WTC11 (cell line): ENCODE measurements around the gene NUP50. TPM values are rescaled to one million over a fixed set of nuclear protein-coding genes. Genes with fewer than 3 reads are reported as not detected.

ENCODE experiments used
- ATAC-seq: fragments of 200-7000 bp; cut with Tn5 transposase; 2 replicates; pipeline ENCODE4 v1.10.0; 2021; ENCODE audit warnings: mild to moderate bottlenecking, moderate library complexity
- CTCF ChIA-PET: fragments of 300-600 bp; sonication (Branson Sonifier 250); formaldehyde crosslinking; loops from one replicate; lab custom pipeline; 2021; ENCODE audit warnings: antibody characterized with exemption; lab: Charles Lee
- POLR2A ChIA-PET: fragments of 350-600 bp; sonication (Branson Sonifier 250); formaldehyde crosslinking; loops from one replicate; lab custom pipeline; 2021; ENCODE audit warnings: antibody characterized with exemption; lab: Charles Lee
- DNase-seq: peaks from one replicate; pipeline ENCODE4 v3.0.0; 2021; ENCODE audit warnings: low spot score
- H3K27ac Mint-ChIP-seq: 2 replicates; pipeline ENCODE4 v1.8.0; 2021; ENCODE audit warnings: mixed read lengths
- H3K27me3 Mint-ChIP-seq: 2 replicates; pipeline ENCODE4 v1.8.0; 2021; ENCODE audit warnings: low read depth, mild to moderate bottlenecking, moderate library complexity, mixed read lengths
- H3K36me3 Mint-ChIP-seq: 2 replicates; pipeline ENCODE4 v1.8.0; 2021; ENCODE audit warnings: mixed read lengths
- H3K4me1 Mint-ChIP-seq: 2 replicates; pipeline ENCODE4 v1.8.0; 2022; ENCODE audit warnings: mixed read lengths
- H3K4me3 Mint-ChIP-seq: 2 replicates; pipeline ENCODE4 v1.8.0; 2021; ENCODE audit warnings: mild to moderate bottlenecking, moderate library complexity, mixed read lengths
- H3K9me3 Mint-ChIP-seq: 2 replicates; pipeline ENCODE4 v1.8.0; 2021; ENCODE audit warnings: mixed read lengths
- CREM ChIP-seq: sonication (generic); formaldehyde crosslinking; IDR thresholded peaks from 2 replicates; pipeline ENCODE4 v1.8.1; 2022; ENCODE audit warnings: mild to moderate bottlenecking, missing genetic modification reagents, moderate library complexity
- ESRRA ChIP-seq: sonication (generic); formaldehyde crosslinking; IDR thresholded peaks from 2 replicates; pipeline ENCODE4 v1.8.1; 2022; ENCODE audit warnings: mild to moderate bottlenecking, missing genetic modification reagents, borderline replicate concordance
- FOXP1 ChIP-seq: sonication (generic); formaldehyde crosslinking; IDR thresholded peaks from 2 replicates; pipeline ENCODE4 v1.8.0; 2022; ENCODE audit warnings: missing genetic modification reagents, mild to moderate bottlenecking, moderate library complexity, borderline replicate concordance
- HMGA2 ChIP-seq: fragments of 250-450 bp; sonication (Bioruptor Pico); IDR thresholded peaks from 2 replicates; pipeline ENCODE4 v1.4.0; 2021; ENCODE audit warnings: mild to moderate bottlenecking, moderate library complexity
- KAT7 ChIP-seq: sonication (generic); formaldehyde crosslinking; IDR thresholded peaks from 2 replicates; pipeline ENCODE4 v1.8.1; 2023; ENCODE audit warnings: missing genetic modification reagents, mild to moderate bottlenecking, borderline replicate concordance
- MYBL2 ChIP-seq: sonication (generic); formaldehyde crosslinking; IDR thresholded peaks from 2 replicates; pipeline ENCODE4 v1.8.1; 2023; ENCODE audit warnings: mild to moderate bottlenecking, moderate library complexity, missing genetic modification reagents
- PRRX2 ChIP-seq: fragments of 250-450 bp; sonication (Bioruptor Pico); IDR thresholded peaks from 2 replicates; pipeline ENCODE4 v1.8.0; 2021; ENCODE audit warnings: mild to moderate bottlenecking
- RELA ChIP-seq: sonication (generic); formaldehyde crosslinking; IDR thresholded peaks from 2 replicates; pipeline ENCODE4 v1.8.1; 2022; ENCODE audit warnings: missing genetic modification reagents, mild to moderate bottlenecking, borderline replicate concordance
- SMAD3 ChIP-seq: sonication (generic); formaldehyde crosslinking; IDR thresholded peaks from 2 replicates; pipeline ENCODE4 v1.8.0; 2022; ENCODE audit warnings: missing genetic modification reagents, mild to moderate bottlenecking, borderline replicate concordance
- SOX15 ChIP-seq: fragments of 250-450 bp; sonication (Bioruptor Pico); IDR thresholded peaks from 2 replicates; pipeline ENCODE4 v1.9.0; 2021; ENCODE audit warnings: mild to moderate bottlenecking
- TEAD4 ChIP-seq: sonication (generic); formaldehyde crosslinking; IDR thresholded peaks from 2 replicates; pipeline ENCODE4 v1.8.0; 2022; ENCODE audit warnings: mild to moderate bottlenecking, missing genetic modification reagents
- ZNF416 ChIP-seq: fragments of 250-450 bp; sonication (Bioruptor Pico); IDR thresholded peaks from 2 replicates; pipeline ENCODE4 v1.9.0; 2021; ENCODE audit warnings: mild to moderate bottlenecking, inconsistent platforms
- total RNA-seq: library from RNA; stranded (reverse); gene quantifications from 3 replicates; pipeline ENCODE4 v1.2.3, GENCODE V29; 2021
- TF ChIP-seq, protein P1 (sequence below): sonication (generic); formaldehyde crosslinking; IDR thresholded peaks from 2 replicates; pipeline ENCODE4 v1.8.0; 2023; ENCODE audit warnings: missing genetic modification reagents
- TF ChIP-seq, protein P2 (sequence below): sonication (generic); formaldehyde crosslinking; IDR thresholded peaks from 2 replicates; pipeline ENCODE4 v1.8.0; 2022; ENCODE audit warnings: mild to moderate bottlenecking, missing genetic modification reagents
- TF ChIP-seq, protein P3 (sequence below): sonication (generic); formaldehyde crosslinking; conservative IDR thresholded peaks from 2 replicates; pipeline ENCODE4 v1.8.1; 2023; ENCODE audit warnings: mild to moderate bottlenecking, low read depth, missing genetic modification reagents, moderate library complexity
- TF ChIP-seq, protein P4 (sequence below): sonication (generic); formaldehyde crosslinking; IDR thresholded peaks from 2 replicates; pipeline ENCODE4 v1.8.1; 2022; ENCODE audit warnings: mild to moderate bottlenecking, moderate library complexity, missing genetic modification reagents
- TF ChIP-seq, protein P5 (sequence below): fragments of 250-450 bp; sonication (Bioruptor Pico); conservative IDR thresholded peaks from 2 replicates; pipeline ENCODE4 v1.9.0; 2021; ENCODE audit warnings: mild to moderate bottlenecking
- TF ChIP-seq, protein P6 (sequence below): sonication (generic); formaldehyde crosslinking; IDR thresholded peaks from 2 replicates; pipeline ENCODE4 v1.8.1; 2023; ENCODE audit warnings: mild to moderate bottlenecking, missing genetic modification reagents, moderate library complexity
- TF ChIP-seq, protein P7 (sequence below): fragments of 250-450 bp; sonication (Bioruptor Pico); IDR thresholded peaks from 2 replicates; pipeline ENCODE4 v1.8.0; 2021; ENCODE audit warnings: mild to moderate bottlenecking

The NUP50 gene
- total RNA-seq, 1 experiment from 2014 or later = 131 TPM

DNA sequence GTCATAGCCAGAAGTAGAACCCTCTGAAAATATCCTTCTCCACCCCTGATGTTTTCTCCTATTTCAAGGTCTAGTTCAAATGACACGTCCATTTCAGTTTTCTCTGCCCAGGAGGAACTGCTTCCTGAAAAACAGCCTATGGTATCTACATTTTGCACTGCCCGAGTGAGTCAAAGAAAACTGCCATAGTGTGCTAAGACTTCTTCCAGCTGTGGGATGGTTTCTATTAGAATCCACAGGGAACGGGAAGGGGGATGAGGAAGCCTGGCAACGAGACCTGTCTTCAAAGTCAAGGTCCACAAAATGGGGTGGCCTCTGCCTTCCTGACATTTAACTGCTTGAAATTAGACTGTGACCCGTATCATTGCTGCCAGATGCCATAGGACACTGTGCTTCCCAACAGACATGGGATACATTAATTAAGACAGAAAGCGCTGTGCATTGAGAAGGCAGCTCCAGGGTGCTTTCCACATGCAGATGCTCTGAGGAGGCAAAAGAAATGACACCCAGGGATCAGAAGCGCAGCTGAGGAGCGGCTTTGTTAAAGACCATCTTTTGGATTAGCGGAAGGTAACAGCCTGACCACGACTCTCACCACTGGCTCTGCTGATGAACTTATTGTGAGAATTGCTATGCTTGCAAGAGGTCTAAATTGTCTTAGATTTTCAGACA lies 39.4 kb upstream of the NUP50 start:
- Mint-ChIP-seq H3K9me3 (no peaks in the 10 kb centered on the region), H3K4me1 (peaks cover 18% of the 10 kb centered on the region), H3K36me3 (no peaks in the 10 kb centered on the region), H3K27ac (no peak overlapping the region), H3K4me3 (no peak overlapping the region), H3K27me3 (peaks cover 6% of the 10 kb centered on the region)
- CTCF ChIA-PET = interaction anchor here (0.9 to 1.7 kb wide), 5 partner anchors 22 to 303 kb away, joined by 3 to 6 read pairs (median 3); partner anchors contain the start of gene NUP50
- ATAC-seq (no peak), DNase-seq (no peak)
- POLR2A ChIA-PET = interaction anchor here (0.7 to 1.5 kb wide), 3 partner anchors 24 to 954 kb away, joined by 3 to 4 read pairs (median 3); partner anchors contain the start of gene NUP50
- TF ChIP-seq FOXP1 (CRISPR knock-in tag) (no peak), RELA (CRISPR knock-in tag) (no peak), TEAD4 (CRISPR knock-in tag) (no peak), SMAD3 (no peak), HMGA2 (CRISPR knock-in tag) (no peak), PRRX2 (CRISPR knock-in tag) (no peak), SOX15 (CRISPR knock-in tag) (no peak), KAT7 (CRISPR knock-in tag) (no peak), ZNF416 (no peak), ESRRA (CRISPR knock-in tag) (no peak), CREM (no peak), MYBL2 (CRISPR knock-in tag) (no peak)
- TF ChIP-seq, protein P1, sequence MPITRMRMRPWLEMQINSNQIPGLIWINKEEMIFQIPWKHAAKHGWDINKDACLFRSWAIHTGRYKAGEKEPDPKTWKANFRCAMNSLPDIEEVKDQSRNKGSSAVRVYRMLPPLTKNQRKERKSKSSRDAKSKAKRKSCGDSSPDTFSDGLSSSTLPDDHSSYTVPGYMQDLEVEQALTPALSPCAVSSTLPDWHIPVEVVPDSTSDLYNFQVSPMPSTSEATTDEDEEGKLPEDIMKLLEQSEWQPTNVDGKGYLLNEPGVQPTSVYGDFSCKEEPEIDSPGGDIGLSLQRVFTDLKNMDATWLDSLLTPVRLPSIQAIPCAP (CRISPR knock-in tag) = no peak
- TF ChIP-seq, protein P2, sequence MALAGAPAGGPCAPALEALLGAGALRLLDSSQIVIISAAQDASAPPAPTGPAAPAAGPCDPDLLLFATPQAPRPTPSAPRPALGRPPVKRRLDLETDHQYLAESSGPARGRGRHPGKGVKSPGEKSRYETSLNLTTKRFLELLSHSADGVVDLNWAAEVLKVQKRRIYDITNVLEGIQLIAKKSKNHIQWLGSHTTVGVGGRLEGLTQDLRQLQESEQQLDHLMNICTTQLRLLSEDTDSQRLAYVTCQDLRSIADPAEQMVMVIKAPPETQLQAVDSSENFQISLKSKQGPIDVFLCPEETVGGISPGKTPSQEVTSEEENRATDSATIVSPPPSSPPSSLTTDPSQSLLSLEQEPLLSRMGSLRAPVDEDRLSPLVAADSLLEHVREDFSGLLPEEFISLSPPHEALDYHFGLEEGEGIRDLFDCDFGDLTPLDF = no peak
- TF ChIP-seq, protein P3, sequence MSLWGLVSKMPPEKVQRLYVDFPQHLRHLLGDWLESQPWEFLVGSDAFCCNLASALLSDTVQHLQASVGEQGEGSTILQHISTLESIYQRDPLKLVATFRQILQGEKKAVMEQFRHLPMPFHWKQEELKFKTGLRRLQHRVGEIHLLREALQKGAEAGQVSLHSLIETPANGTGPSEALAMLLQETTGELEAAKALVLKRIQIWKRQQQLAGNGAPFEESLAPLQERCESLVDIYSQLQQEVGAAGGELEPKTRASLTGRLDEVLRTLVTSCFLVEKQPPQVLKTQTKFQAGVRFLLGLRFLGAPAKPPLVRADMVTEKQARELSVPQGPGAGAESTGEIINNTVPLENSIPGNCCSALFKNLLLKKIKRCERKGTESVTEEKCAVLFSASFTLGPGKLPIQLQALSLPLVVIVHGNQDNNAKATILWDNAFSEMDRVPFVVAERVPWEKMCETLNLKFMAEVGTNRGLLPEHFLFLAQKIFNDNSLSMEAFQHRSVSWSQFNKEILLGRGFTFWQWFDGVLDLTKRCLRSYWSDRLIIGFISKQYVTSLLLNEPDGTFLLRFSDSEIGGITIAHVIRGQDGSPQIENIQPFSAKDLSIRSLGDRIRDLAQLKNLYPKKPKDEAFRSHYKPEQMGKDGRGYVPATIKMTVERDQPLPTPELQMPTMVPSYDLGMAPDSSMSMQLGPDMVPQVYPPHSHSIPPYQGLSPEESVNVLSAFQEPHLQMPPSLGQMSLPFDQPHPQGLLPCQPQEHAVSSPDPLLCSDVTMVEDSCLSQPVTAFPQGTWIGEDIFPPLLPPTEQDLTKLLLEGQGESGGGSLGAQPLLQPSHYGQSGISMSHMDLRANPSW (CRISPR knock-in tag) = no peak
- TF ChIP-seq, protein P4, sequence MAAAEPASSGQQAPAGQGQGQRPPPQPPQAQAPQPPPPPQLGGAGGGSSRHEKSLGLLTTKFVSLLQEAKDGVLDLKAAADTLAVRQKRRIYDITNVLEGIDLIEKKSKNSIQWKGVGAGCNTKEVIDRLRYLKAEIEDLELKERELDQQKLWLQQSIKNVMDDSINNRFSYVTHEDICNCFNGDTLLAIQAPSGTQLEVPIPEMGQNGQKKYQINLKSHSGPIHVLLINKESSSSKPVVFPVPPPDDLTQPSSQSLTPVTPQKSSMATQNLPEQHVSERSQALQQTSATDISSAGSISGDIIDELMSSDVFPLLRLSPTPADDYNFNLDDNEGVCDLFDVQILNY (CRISPR knock-in tag) = no peak
- TF ChIP-seq, protein P5, sequence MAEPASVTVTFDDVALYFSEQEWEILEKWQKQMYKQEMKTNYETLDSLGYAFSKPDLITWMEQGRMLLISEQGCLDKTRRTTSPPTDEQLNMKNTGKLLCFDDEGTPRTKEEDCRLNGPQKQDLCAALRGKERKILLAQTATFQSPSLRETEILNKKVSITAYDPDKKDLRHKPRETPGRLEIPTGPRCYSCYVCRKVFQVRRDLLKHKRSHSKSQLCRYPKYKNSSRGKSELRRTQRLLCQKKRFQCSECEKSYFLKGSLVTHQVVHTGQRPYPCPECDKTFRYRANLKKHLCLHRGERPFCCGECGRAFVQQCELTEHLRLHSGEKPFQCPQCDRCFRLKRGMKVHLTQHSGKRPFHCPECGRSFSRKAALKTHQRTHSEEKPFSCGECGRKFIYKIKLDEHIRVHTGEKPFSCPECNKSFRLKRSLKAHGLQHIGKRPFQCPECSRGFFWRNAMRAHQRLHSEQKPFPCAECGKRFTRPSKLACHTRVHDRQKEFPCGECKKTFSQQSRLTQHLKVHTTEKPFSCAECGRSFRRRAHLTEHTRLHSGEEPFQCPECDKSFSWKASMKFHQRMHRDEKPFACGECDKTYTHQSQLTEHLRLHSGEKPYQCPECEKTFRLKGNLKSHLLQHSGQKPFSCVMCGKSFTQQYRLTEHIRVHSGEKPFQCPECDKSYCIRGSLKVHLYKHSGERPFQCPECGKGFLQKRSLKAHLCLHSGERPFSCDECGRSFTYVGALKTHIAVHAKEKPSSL (CRISPR knock-in tag) = no peak
- TF ChIP-seq, protein P6, sequence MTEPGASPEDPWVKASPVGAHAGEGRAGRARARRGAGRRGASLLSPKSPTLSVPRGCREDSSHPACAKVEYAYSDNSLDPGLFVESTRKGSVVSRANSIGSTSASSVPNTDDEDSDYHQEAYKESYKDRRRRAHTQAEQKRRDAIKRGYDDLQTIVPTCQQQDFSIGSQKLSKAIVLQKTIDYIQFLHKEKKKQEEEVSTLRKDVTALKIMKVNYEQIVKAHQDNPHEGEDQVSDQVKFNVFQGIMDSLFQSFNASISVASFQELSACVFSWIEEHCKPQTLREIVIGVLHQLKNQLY (CRISPR knock-in tag) = no peak
- TF ChIP-seq, protein P7, sequence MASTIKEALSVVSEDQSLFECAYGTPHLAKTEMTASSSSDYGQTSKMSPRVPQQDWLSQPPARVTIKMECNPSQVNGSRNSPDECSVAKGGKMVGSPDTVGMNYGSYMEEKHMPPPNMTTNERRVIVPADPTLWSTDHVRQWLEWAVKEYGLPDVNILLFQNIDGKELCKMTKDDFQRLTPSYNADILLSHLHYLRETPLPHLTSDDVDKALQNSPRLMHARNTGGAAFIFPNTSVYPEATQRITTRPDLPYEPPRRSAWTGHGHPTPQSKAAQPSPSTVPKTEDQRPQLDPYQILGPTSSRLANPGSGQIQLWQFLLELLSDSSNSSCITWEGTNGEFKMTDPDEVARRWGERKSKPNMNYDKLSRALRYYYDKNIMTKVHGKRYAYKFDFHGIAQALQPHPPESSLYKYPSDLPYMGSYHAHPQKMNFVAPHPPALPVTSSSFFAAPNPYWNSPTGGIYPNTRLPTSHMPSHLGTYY (CRISPR knock-in tag) = no peak
